ENCODE data around the gene MLLT3.

DNA sequence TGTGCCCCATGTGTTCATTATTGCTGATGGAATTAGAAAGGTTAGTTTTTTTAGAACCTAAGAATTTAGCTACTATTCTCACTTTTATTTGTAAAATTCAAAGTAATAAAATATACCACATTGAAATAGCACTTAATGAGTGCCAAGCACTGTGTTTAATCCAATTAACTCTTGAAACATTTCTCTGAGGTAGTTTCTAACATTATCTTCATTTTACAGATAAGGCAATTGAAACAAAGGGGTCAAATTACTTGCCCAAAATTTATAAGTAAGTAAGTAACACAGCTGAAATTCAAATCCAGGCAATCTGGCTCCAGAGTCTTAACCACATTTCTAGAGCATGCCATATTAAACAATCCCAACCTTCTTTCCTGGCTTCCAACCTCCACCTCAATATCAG, 84.2 kb downstream of the MLLT3 start:
- TF ChIP-seq POLR2A (IDR thresholded peaks at IDR 0.05; ENCODE audit: low read length) (no peak), GATA1 (IDR thresholded peaks at IDR 0.05; ENCODE audit: low read depth, low read length) (no peak)

Data from erythroblast (primary cell).